H1 (cell line): Measurements from ENCODE around the gene CITED4. TPM values are rescaled to one million over a fixed set of nuclear protein-coding genes. Genes with fewer than 3 reads are reported as not detected.

ENCODE experiments used
- CTCF ChIA-PET: fragments of 300-600 bp; sonication (Branson Sonifier 250); formaldehyde crosslinking; loops from one replicate; lab custom pipeline; 2021; ENCODE audit not compliant: partially characterized antibody; lab: Charles Lee
- POLR2A ChIA-PET: fragments of 300-600 bp; sonication (Branson Sonifier 250); formaldehyde crosslinking; loops from one replicate; lab custom pipeline; 2021; ENCODE audit warnings: inconsistent platforms; ENCODE audit not compliant: partially characterized antibody; lab: Charles Lee
- DNase-seq, 2 experiments: peaks; one replicate each; pipeline versions ENCODE4 v3.0.0 to v3.0.0-alpha.2; 2010 to 2022; ENCODE audit warnings: low spot score in 2 of 2, low read depth in 1 of 2, mixed read lengths in 1 of 2
- FAIRE-seq: peaks from 2 replicates; lab custom pipeline; 2011; peaks lifted over from hg19 to GRCh38; lab: Jason Lieb, UNC
- H2AFZ ChIP-seq: 2 replicates; pipeline ENCODE4 v1.8.1; 2012; ENCODE audit warnings: low read length, inconsistent platforms
- H2AK5ac ChIP-seq: 2 replicates; pipeline ENCODE4 v1.6.1; 2013; ENCODE audit warnings: low read depth, low read length
- H2BK120ac ChIP-seq: replicated peaks from 2 replicates; pipeline ENCODE3; 2013; ENCODE audit warnings: low read depth, low read length, inconsistent platforms
- H2BK12ac ChIP-seq: 2 replicates; pipeline ENCODE4 v1.6.1; 2013; ENCODE audit warnings: low read depth, low read length
- H2BK15ac ChIP-seq: 2 replicates; pipeline ENCODE4 v1.6.1; 2013; ENCODE audit warnings: low read length
- H2BK20ac ChIP-seq: 2 replicates; pipeline ENCODE4 v1.6.1; 2013; ENCODE audit warnings: low read length
- H2BK5ac ChIP-seq: 2 replicates; pipeline ENCODE4 v1.6.1; 2013; ENCODE audit warnings: low read depth, low read length
- H3K14ac ChIP-seq: 2 replicates; pipeline ENCODE4 v1.6.1; 2013; ENCODE audit warnings: inconsistent platforms; ENCODE audit not compliant: insufficient read length
- H3K18ac ChIP-seq: 2 replicates; pipeline ENCODE4 v1.6.1; 2013; ENCODE audit warnings: low read length; ENCODE audit errors: extremely low read depth
- H3K23ac ChIP-seq: 2 replicates; pipeline ENCODE4 v1.6.1; 2013; ENCODE audit warnings: inconsistent platforms; ENCODE audit not compliant: insufficient read length
- H3K23me2 ChIP-seq: 2 replicates; pipeline ENCODE4 v1.6.1; 2013; ENCODE audit warnings: low read depth, low read length
- H3K27ac ChIP-seq: 2 replicates; pipeline ENCODE4 v1.6.1; 2011; ENCODE audit warnings: low read depth, low read length, inconsistent platforms
- H3K27me3 ChIP-seq, 4 experiments: replicated peaks in 1 of 4; 1 replicate in 1 of 4; 2 replicates in 3 of 4; pipeline versions ENCODE4 v1.6.1 to v1.8.1; 2011 to 2013; ENCODE audit warnings: low read length in 3 of 4, mild to moderate bottlenecking in 3 of 4, inconsistent platforms in 2 of 4, mixed read lengths in 2 of 4, moderate library complexity in 1 of 4; ENCODE audit not compliant: control insufficient read depth in 3 of 4, insufficient read depth in 3 of 4; ENCODE audit errors: extremely low read depth in 1 of 4
- H3K36me3 ChIP-seq, 4 experiments: 2 replicates each; pipeline versions ENCODE4 v1.6.1 to v1.8.1; 2011 to 2013; ENCODE audit warnings: mild to moderate bottlenecking in 4 of 4, low read length in 3 of 4, moderate library complexity in 2 of 4, control low read depth in 1 of 4, inconsistent platforms in 1 of 4; ENCODE audit not compliant: insufficient read depth in 4 of 4, control insufficient read depth in 2 of 4
- H3K4ac ChIP-seq: replicated peaks from 2 replicates; pipeline ENCODE3; 2013; ENCODE audit warnings: low read length, low read depth, mixed read lengths, inconsistent platforms; ENCODE audit not compliant: insufficient read length
- H3K4me1 ChIP-seq, 4 experiments: replicated peaks in 1 of 4; 1 replicate in 1 of 4; 2 replicates in 3 of 4; pipeline versions ENCODE4 v1.6.1 to v1.8.1; 2011 to 2013; ENCODE audit warnings: low read length in 3 of 4, inconsistent platforms in 2 of 4, mixed read lengths in 1 of 4; ENCODE audit not compliant: insufficient read depth in 4 of 4, control insufficient read depth in 3 of 4
- H3K4me2 ChIP-seq, 2 experiments: 2 replicates each; pipeline versions ENCODE4 v1.6.1 to v1.8.1; 2011 to 2013; ENCODE audit warnings: low read depth in 2 of 2, low read length in 2 of 2, control low read depth in 1 of 2, inconsistent platforms in 1 of 2, mild to moderate bottlenecking in 1 of 2; ENCODE audit not compliant: insufficient read depth in 1 of 2
- H3K4me3 ChIP-seq, 4 experiments: fragments of 200-600, 300-600 bp in 1 of 4; sonication (generic), shearing (Covaris generic), sonication (Bioruptor Twin) in 1 of 4; 2 replicates each; pipeline versions ENCODE4 v1.5.1 to v1.8.1; 2011 to 2016; ENCODE audit warnings: low read length in 4 of 4, low read depth in 3 of 4, control low read depth in 2 of 4, inconsistent platforms in 2 of 4, mild to moderate bottlenecking in 2 of 4, mixed read lengths in 1 of 4, moderate library complexity in 1 of 4; ENCODE audit not compliant: insufficient read depth in 2 of 4; ENCODE audit errors: extremely low read depth in 1 of 4
- H3K56ac ChIP-seq: replicated peaks from 2 replicates; pipeline ENCODE3; 2013; ENCODE audit warnings: low read depth, mild to moderate bottlenecking, mixed read lengths, low read length, inconsistent platforms; ENCODE audit not compliant: insufficient read length
- H3K79me1 ChIP-seq: 2 replicates; pipeline ENCODE4 v1.6.1; 2013; ENCODE audit warnings: low read depth, low read length, control low read depth
- H3K79me2 ChIP-seq, 2 experiments: 2 replicates each; pipeline versions ENCODE4 v1.6.1 to v1.8.1; 2012 to 2013; ENCODE audit warnings: low read length in 2 of 2, mild to moderate bottlenecking in 2 of 2, inconsistent platforms in 1 of 2; ENCODE audit not compliant: insufficient read depth in 2 of 2, control insufficient read depth in 1 of 2
- H3K9ac ChIP-seq, 4 experiments: replicated peaks in 1 of 4; 1 replicate in 1 of 4; 2 replicates in 3 of 4; pipeline versions ENCODE4 v1.6.1 to v1.8.1; 2011 to 2013; ENCODE audit warnings: low read depth in 3 of 4, low read length in 3 of 4, control low read depth in 2 of 4, mild to moderate bottlenecking in 2 of 4, moderate library complexity in 2 of 4, inconsistent platforms in 1 of 4; ENCODE audit errors: extremely low read depth in 1 of 4
- H3K9me3 ChIP-seq, 2 experiments: 2 replicates each; pipeline versions ENCODE4 v1.6.1 to v1.8.1; 2012 to 2013; ENCODE audit warnings: mild to moderate bottlenecking in 2 of 2, moderate library complexity in 2 of 2, control low read depth in 1 of 2, inconsistent platforms in 1 of 2, low read depth in 1 of 2, low read length in 1 of 2, mixed read lengths in 1 of 2; ENCODE audit not compliant: insufficient read depth in 2 of 2
- H4K20me1 ChIP-seq, 2 experiments: replicated peaks in 1 of 2; 2 replicates each; pipeline versions ENCODE3 to v1.8.1; 2011 to 2013; ENCODE audit warnings: inconsistent platforms in 2 of 2, low read length in 2 of 2, mild to moderate bottlenecking in 1 of 2; ENCODE audit not compliant: insufficient read depth in 2 of 2, control insufficient read depth in 1 of 2
- H4K5ac ChIP-seq: 2 replicates; pipeline ENCODE4 v1.6.1; 2013; ENCODE audit warnings: low read length, low read depth, mixed read lengths, inconsistent platforms; ENCODE audit not compliant: insufficient read length
- H4K8ac ChIP-seq: 2 replicates; pipeline ENCODE4 v1.8.0; 2013; ENCODE audit warnings: mild to moderate bottlenecking, moderate library complexity, low read length, inconsistent platforms; ENCODE audit not compliant: insufficient read depth; ENCODE audit errors: extremely low read depth
- H4K91ac ChIP-seq: replicated peaks from 2 replicates; pipeline ENCODE3; 2013; ENCODE audit warnings: low read length, mixed read lengths, inconsistent platforms; ENCODE audit not compliant: insufficient read length
- CHD1 ChIP-seq: IDR thresholded peaks from 2 replicates; pipeline ENCODE4 v1.6.1; 2012; ENCODE audit warnings: low read depth, low read length, improper control_type of control experiment
- MAFK ChIP-seq: IDR thresholded peaks from 2 replicates; pipeline ENCODE4 v1.6.1; 2012; ENCODE audit warnings: low read depth, mild to moderate bottlenecking, improper control_type of control experiment, low read length
- POU5F1 ChIP-seq: IDR thresholded peaks from 2 replicates; pipeline ENCODE4 v1.6.1; 2011; ENCODE audit warnings: low read depth, mild to moderate bottlenecking, low read length, moderate library complexity
- RBBP5 ChIP-seq: IDR thresholded peaks from 2 replicates; pipeline ENCODE4 v1.7.1; 2012; ENCODE audit warnings: low read depth, mild to moderate bottlenecking, inconsistent platforms, low read length, moderate library complexity, borderline replicate concordance
- TAF7 ChIP-seq: optimal IDR thresholded peaks from 2 replicates; pipeline ENCODE3; 2011; ENCODE audit warnings: low read depth, mild to moderate bottlenecking, inconsistent platforms, low read length, moderate library complexity, borderline replicate concordance
- ZNF274 ChIP-seq: IDR thresholded peaks from 2 replicates; pipeline ENCODE4 v1.7.0; 2012; ENCODE audit warnings: low read length, borderline replicate concordance; ENCODE audit errors: extremely low read depth
- WGBS, 2 experiments: shearing (Covaris generic) in 1 of 2; methylation state at CpG; one replicate each; pipeline versions ENCODE4 v1.1.6 to v1.1.7; 2013 to 2015; ENCODE audit warnings: low lambda C conversion rate in 2 of 2, mixed read lengths in 2 of 2, inconsistent platforms in 1 of 2, low coverage in 1 of 2, missing lambda C conversion rate in 1 of 2; ENCODE audit not compliant: insufficient replicate concordance in 2 of 2, insufficient coverage in 1 of 2, insufficient read length in 1 of 2; ENCODE audit errors: extremely low coverage in 1 of 2, missing lambda C conversion rate in 1 of 2; 5-methylcytosine and 5-hydroxymethylcytosine counted together
- polyA plus RNA-seq, 7 experiments: library from polyadenylated mRNA; depleted of rRNA in 3 of 7; stranded (reverse) in 5 of 7; unstranded in 2 of 7; fragments of >200 nt in 5 of 7; fragments of 200-250 nt in 2 of 7; gene quantifications; 1 replicate in 5 of 7; 2 replicates in 1 of 7; 4 replicates in 1 of 7; pipeline versions ENCODE4 v1.2.1 to v1.2.3, GENCODE V29; 2011 to 2013; ENCODE audit warnings: missing spikeins in 2 of 7, mixed read lengths in 2 of 7
- total RNA-seq: library from RNA; stranded (reverse); fragmentation: NEBNext Ultra II Directional; extraction: Animal tissue kit (Norgen Biotek cat#: 25700); gene quantifications from 2 replicates; pipeline ENCODE4 v1.2.1, GENCODE V29; 2021

Gene CITED4
- total and polyA plus RNA-seq, 2 of the 8 experiments (the other 6 are each of a cell fraction or from before 2014, with no cell fraction given): 5.4 to 16.3 TPM

DNA sequence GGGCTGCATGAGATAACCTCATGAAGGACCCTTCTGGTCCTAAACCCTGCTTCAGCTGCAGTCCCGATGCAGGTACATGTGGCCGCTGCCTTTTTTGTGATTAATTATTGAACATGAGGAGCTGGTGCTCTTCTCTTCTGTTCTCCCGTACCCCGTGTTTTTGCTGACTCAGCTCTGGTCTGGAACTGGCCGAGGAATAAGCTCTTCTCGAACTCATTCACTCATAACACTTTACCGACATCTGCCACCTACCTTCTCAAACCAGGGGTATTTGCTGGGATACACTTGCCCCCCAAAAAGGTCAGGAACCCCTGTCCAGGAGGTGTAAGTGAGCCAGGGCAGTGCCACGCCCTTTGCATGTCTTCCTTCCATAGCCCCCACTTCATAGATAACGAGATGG is 46.7 kb downstream of the CITED4 start:
- no peak overlapping the region for H2BK12ac ChIP-seq
- H4K5ac ChIP-seq: no peak overlapping the region
- H4K8ac ChIP-seq: no peak overlapping the region
- H3K79me2 ChIP-seq: no peaks in the 10 kb centered on the region
- H2AK5ac ChIP-seq: no peak overlapping the region; the same call in 1 of the 2 replicates
- peaks cover 0 to 5% (median 2%) of the 10 kb centered on the region in 4 experiments; a peak in 4 of 7 replicates for H3K27me3 ChIP-seq
- no peaks in the 10 kb centered on the region for H3K9me3 ChIP-seq
- no peaks in the 10 kb centered on the region for H4K20me1 ChIP-seq
- H2BK20ac ChIP-seq: no peak overlapping the region
- no peak overlapping the region for H3K9ac ChIP-seq
- TF ChIP-seq TAF7: no peak
- no peak for TF ChIP-seq POU5F1
- peak; percentile 96 for TF ChIP-seq MAFK
- TF ChIP-seq RBBP5: no peak
- TF ChIP-seq ZNF274: no peak
- TF ChIP-seq CHD1: no peak
- TF ChIP-seq, all 59 proteins: peak for 1
- H3K23ac ChIP-seq: no peak overlapping the region
- no peak overlapping the region for H2BK5ac ChIP-seq
- no peak overlapping the region for H2BK120ac ChIP-seq
- H3K23me2 ChIP-seq: peaks cover 7% of the 10 kb centered on the region; the same call in 1 of the 2 replicates
- H3K14ac ChIP-seq: no peak overlapping the region
- no peaks in the 10 kb centered on the region for H3K36me3 ChIP-seq
- ChIA-PET POLR2A (interaction anchor here (1.9 kb wide), 1 partner anchor 9 kb away, joined by 6 read pairs; no protein-coding TSS in a partner anchor), CTCF (interaction anchor here (0.7 to 1.0 kb wide), 3 partner anchors 44 to 146 kb away, joined by 3 to 4 read pairs (median 4); no protein-coding TSS in a partner anchor)
- H2BK15ac ChIP-seq: no peak overlapping the region
- H3K4me3 ChIP-seq: no peak overlapping the region
- H3K56ac ChIP-seq: no peak overlapping the region
- WGBS, 2 experiments: 88% methylated on average over 9 of the region's 9 CpGs; no CpG with 5 or more reads in 1 of the 2 experiments
- H4K91ac ChIP-seq: no peak overlapping the region
- H3K27ac ChIP-seq: no peak overlapping the region
- no peaks in the 10 kb centered on the region for H3K79me1 ChIP-seq
- H3K18ac ChIP-seq: no peak overlapping the region
- H2AFZ ChIP-seq: no peak overlapping the region
- no peak overlapping the region for H3K4me2 ChIP-seq
- H3K4ac ChIP-seq: no peak overlapping the region
- no peak for DNase-seq
- H3K4me1 ChIP-seq: peaks cover 0 to 6% (median 4%) of the 10 kb centered on the region in 4 experiments; a peak in 4 of 7 replicates
- no peak for FAIRE-seq
